Panc1 (cell line): ENCODE measurements around the gene MARK3. TPM values are rescaled to one million over a fixed set of nuclear protein-coding genes. Genes with fewer than 3 reads are reported as not detected.
A peak's percentile ranks its signal among the peaks of the same experiment; 100 is the strongest.

Experiments used
- ATAC-seq: fragments of 200-7000 bp; cut with Tn5 transposase; 2 replicates; pipeline ENCODE4 v1.9.1; 2020; ENCODE audit warnings: mild to moderate bottlenecking, moderate library complexity
- BruUV-seq: library from RNA; stranded (reverse); fragments of 400-500 nt; replicated peaks from 2 replicates; lab custom pipeline; 2021; lab: Mats Ljungman, UMichigan
- CTCF ChIA-PET: fragments of 300-600 bp; sonication (Branson Sonifier 250); formaldehyde crosslinking; loops from one replicate; lab custom pipeline; 2022; ENCODE audit warnings: antibody characterized with exemption; lab: Charles Lee
- POLR2A ChIA-PET: fragments of 300-600 bp; sonication (Branson Sonifier 250); formaldehyde crosslinking; loops from one replicate; lab custom pipeline; 2022; ENCODE audit warnings: antibody characterized with exemption; lab: Charles Lee
- DNase-seq: peaks from one replicate; pipeline ENCODE4 v3.0.0-alpha.2; 2010; ENCODE audit warnings: low read depth, low spot score
- H3K27ac ChIP-seq: 2 replicates; pipeline ENCODE4 v1.5.1; 2011; ENCODE audit warnings: mild to moderate bottlenecking, low read length, inconsistent platforms
- H3K27me3 ChIP-seq: fragments of 200-500 bp; sonication (Bioruptor generic); 2 replicates; pipeline ENCODE4 v1.6.0; 2014; ENCODE audit warnings: low read length, inconsistent platforms; ENCODE audit not compliant: control insufficient read depth, insufficient read depth
- H3K36me3 ChIP-seq: fragments of 200-500 bp; sonication (Bioruptor generic); 2 replicates; pipeline ENCODE4 v1.5.1; 2014; ENCODE audit warnings: inconsistent platforms, mild to moderate bottlenecking, low read length, moderate library complexity; ENCODE audit not compliant: control insufficient read depth, insufficient read depth
- H3K4me1 ChIP-seq: 2 replicates; pipeline ENCODE4 v1.5.1; 2011; ENCODE audit warnings: inconsistent platforms, mild to moderate bottlenecking, low read length, moderate library complexity; ENCODE audit not compliant: control insufficient read depth, insufficient read depth
- H3K4me3 ChIP-seq, 2 experiments: 2 replicates each; pipeline ENCODE4 v1.5.1; 2011 to 2012; ENCODE audit warnings: low read depth in 2 of 2, low read length in 2 of 2, mild to moderate bottlenecking in 2 of 2, inconsistent platforms in 1 of 2, moderate library complexity in 1 of 2
- H3K9me3 ChIP-seq: fragments of 200-500 bp; sonication (Bioruptor generic); 2 replicates; pipeline ENCODE4 v1.5.1; 2014; ENCODE audit warnings: low read depth, mild to moderate bottlenecking, inconsistent platforms, low read length, moderate library complexity; ENCODE audit not compliant: control insufficient read depth, insufficient read depth
- POLR2AphosphoS5 ChIP-seq: IDR thresholded peaks from 2 replicates; pipeline ENCODE4 v1.6.1; 2012; ENCODE audit warnings: mild to moderate bottlenecking, low read depth, low read length, moderate library complexity
- SIN3A ChIP-seq: IDR thresholded peaks from 2 replicates; pipeline ENCODE4 v1.6.1; 2012; ENCODE audit warnings: low read depth, mild to moderate bottlenecking, low read length, moderate library complexity, borderline replicate concordance; ENCODE audit not compliant: insufficient read depth
- TCF7L2 ChIP-seq: IDR thresholded peaks from 2 replicates; pipeline ENCODE4 v1.6.1; 2011; ENCODE audit warnings: mild to moderate bottlenecking, low read depth, low read length, inconsistent platforms
- in situ Hi-C: cut with HindIII; loops from 2 replicates; pipeline ENCODE4 v1.10.0; 2016; ENCODE audit warnings: low sequenced_read_pairs, low pct_unique_long_range_greater_than_20kb
- intact Hi-C: fragments of 100-400 bp; cut with micrococcal nuclease; formaldehyde crosslinking; loops from one replicate; pipeline ENCODE4 v1.10.0; 2022; ENCODE audit not compliant: unreplicated experiment
- total RNA-seq: library from RNA; stranded (reverse); gene quantifications from one replicate; pipeline ENCODE4 v1.2.1, GENCODE V29; 2021; ENCODE audit not compliant: unreplicated experiment
- TF ChIP-seq, protein P1 (sequence below), 2 experiments: IDR thresholded peaks; 2 replicates each; pipeline ENCODE4 v1.6.1; 2011 to 2012; ENCODE audit warnings: low read depth in 2 of 2, control low read depth in 1 of 2, low read length in 1 of 2, mild to moderate bottlenecking in 1 of 2, moderate library complexity in 1 of 2; ENCODE audit not compliant: insufficient read depth in 1 of 2
- TF ChIP-seq, protein P2 (sequence below): fragments of 450-650 bp; IDR thresholded peaks from 2 replicates; pipeline ENCODE4 v1.5.1; 2017; ENCODE audit warnings: mild to moderate bottlenecking

The MARK3 gene
- total RNA-seq, 1 experiment from 2014 or later: 56.1 TPM

- in situ Hi-C loops (no loop called here), intact Hi-C loops (no loop called here)
- Histone ChIP-seq H3K9me3 (no peaks in the 10 kb centered on the region), H3K27me3 (no peaks in the 10 kb centered on the region), H3K4me3 (no peak overlapping the region), H3K4me1 (peaks cover 36% of the 10 kb centered on the region), H3K36me3 (no peaks in the 10 kb centered on the region; the same call in 1 of the 2 replicates), H3K27ac (no peak overlapping the region; the same call in 1 of the 2 replicates)
- no peak for DNase-seq
- CTCF ChIA-PET: no interaction called here
- ATAC-seq: no peak
- BruUV-seq: no TSS peak
- POLR2A ChIA-PET: no interaction called here
- TF ChIP-seq POLR2AphosphoS5 (no peak), TCF7L2 (no peak), SIN3A (no peak)
- TF ChIP-seq, protein P1, sequence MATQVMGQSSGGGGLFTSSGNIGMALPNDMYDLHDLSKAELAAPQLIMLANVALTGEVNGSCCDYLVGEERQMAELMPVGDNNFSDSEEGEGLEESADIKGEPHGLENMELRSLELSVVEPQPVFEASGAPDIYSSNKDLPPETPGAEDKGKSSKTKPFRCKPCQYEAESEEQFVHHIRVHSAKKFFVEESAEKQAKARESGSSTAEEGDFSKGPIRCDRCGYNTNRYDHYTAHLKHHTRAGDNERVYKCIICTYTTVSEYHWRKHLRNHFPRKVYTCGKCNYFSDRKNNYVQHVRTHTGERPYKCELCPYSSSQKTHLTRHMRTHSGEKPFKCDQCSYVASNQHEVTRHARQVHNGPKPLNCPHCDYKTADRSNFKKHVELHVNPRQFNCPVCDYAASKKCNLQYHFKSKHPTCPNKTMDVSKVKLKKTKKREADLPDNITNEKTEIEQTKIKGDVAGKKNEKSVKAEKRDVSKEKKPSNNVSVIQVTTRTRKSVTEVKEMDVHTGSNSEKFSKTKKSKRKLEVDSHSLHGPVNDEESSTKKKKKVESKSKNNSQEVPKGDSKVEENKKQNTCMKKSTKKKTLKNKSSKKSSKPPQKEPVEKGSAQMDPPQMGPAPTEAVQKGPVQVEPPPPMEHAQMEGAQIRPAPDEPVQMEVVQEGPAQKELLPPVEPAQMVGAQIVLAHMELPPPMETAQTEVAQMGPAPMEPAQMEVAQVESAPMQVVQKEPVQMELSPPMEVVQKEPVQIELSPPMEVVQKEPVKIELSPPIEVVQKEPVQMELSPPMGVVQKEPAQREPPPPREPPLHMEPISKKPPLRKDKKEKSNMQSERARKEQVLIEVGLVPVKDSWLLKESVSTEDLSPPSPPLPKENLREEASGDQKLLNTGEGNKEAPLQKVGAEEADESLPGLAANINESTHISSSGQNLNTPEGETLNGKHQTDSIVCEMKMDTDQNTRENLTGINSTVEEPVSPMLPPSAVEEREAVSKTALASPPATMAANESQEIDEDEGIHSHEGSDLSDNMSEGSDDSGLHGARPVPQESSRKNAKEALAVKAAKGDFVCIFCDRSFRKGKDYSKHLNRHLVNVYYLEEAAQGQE (IDR thresholded peaks at IDR 0.05; ENCODE audit: insufficient read depth in 1 of 2, low read depth in 2 of 2, low read length in 1 of 2): no peak
- TF ChIP-seq, protein P2, sequence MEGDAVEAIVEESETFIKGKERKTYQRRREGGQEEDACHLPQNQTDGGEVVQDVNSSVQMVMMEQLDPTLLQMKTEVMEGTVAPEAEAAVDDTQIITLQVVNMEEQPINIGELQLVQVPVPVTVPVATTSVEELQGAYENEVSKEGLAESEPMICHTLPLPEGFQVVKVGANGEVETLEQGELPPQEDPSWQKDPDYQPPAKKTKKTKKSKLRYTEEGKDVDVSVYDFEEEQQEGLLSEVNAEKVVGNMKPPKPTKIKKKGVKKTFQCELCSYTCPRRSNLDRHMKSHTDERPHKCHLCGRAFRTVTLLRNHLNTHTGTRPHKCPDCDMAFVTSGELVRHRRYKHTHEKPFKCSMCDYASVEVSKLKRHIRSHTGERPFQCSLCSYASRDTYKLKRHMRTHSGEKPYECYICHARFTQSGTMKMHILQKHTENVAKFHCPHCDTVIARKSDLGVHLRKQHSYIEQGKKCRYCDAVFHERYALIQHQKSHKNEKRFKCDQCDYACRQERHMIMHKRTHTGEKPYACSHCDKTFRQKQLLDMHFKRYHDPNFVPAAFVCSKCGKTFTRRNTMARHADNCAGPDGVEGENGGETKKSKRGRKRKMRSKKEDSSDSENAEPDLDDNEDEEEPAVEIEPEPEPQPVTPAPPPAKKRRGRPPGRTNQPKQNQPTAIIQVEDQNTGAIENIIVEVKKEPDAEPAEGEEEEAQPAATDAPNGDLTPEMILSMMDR: no peak
Measured at GRCh38 chr14:103517174-103517566, 132.0 kb downstream of the MARK3 start.

DNA sequence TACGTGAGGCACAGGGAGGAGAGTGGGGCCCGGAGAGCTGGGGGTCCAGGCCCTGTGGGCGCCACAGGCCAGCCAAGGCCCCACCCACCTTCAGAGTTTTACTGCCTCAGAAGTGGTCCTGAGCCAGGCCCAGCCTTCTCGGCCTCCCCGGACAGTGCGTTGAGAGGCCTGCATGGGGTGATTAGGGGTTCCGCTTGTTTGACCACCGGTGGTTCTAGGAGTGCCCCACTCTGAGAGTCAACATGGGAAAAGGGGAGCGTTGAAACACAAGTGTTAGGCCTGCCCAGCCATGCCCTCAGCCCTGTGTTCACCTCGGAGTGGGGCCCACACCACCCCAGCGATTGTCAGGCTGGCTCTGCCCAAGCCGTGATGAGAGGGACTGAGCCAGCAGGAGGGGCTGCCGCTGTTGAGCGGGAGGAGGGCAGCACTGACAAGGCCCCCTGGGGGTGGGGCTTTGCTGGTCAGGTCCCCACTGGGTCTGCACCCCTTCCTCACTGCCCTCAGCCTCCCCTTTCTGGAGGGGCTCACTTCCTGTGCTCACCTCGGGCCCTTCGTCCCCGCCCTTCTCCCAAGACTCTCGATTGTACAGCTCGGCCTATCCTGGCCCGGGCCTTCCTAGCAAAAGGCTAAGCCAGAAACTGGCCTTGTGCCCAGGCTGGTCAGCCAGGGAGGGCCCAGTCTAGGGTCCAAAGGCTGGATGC is 132.7 kb downstream of the MARK3 start:
- intact Hi-C loops (no loop called here), in situ Hi-C loops (no loop called here)
- no peaks in the 10 kb centered on the region for H3K27me3 ChIP-seq
- peak; percentile 17; the same call in 1 of the 2 replicates for ATAC-seq
- H3K9me3 ChIP-seq: no peaks in the 10 kb centered on the region
- peak overlapping the region; percentile 57 for H3K27ac ChIP-seq
- no peak for TF ChIP-seq POLR2AphosphoS5
- TF ChIP-seq SIN3A: no peak
- TF ChIP-seq TCF7L2: no peak
- TF ChIP-seq, protein P1 (IDR thresholded peaks at IDR 0.05; ENCODE audit: insufficient read depth in 1 of 2, low read depth in 2 of 2, low read length in 1 of 2): no peak
- TF ChIP-seq, protein P2: no peak
- BruUV-seq: no TSS peak
- DNase-seq: no peak
- POLR2A ChIA-PET: no interaction called here
- CTCF ChIA-PET: interaction anchor here (0.7 to 1.3 kb wide), 4 partner anchors 15 to 34 kb away, joined by 3 read pairs; no protein-coding TSS in a partner anchor
- H3K4me1 ChIP-seq: peaks cover 36% of the 10 kb centered on the region
- H3K36me3 ChIP-seq: no peaks in the 10 kb centered on the region; the same call in 1 of the 2 replicates
- no peak overlapping the region for H3K4me3 ChIP-seq
